ENCODE data around the gene DYSF.

DYSF gene

GRCh38 chr2:71614976-71615766 lies 161.8 kb downstream of the DYSF start:
- Histone ChIP-seq H3K4ac (ENCODE audit: low read length) (no peak overlapping the region), H3K27me3 (ENCODE audit: control insufficient read depth in 3 of 3, insufficient read depth in 3 of 3, low read depth in 1 of 3, low read length in 3 of 3) (peaks cover 0 to 6% (median 0%) of the 10 kb centered on the region in 3 experiments), H3K9ac (ENCODE audit: low read depth, low read length, poor library complexity) (peak overlapping the region; percentile 7), H3K14ac (ENCODE audit: low read length) (no peak overlapping the region), H2AK5ac (ENCODE audit: low read depth, low read length) (no peak overlapping the region), H3K79me1 (ENCODE audit: low read depth, low read length) (peaks cover 1% of the 10 kb centered on the region), H4K8ac (ENCODE audit: low read depth, low read length) (peak overlapping the region; percentile 68), H2BK12ac (ENCODE audit: low read length) (no peak overlapping the region), H3K23ac (ENCODE audit: low read depth, low read length, poor library complexity) (no peak overlapping the region), H2BK120ac (ENCODE audit: low read depth, low read length) (no peak overlapping the region), H3K18ac (ENCODE audit: low read length) (no peak overlapping the region), H2BK5ac (ENCODE audit: low read length) (peak overlapping the region; percentile 26), H3K36me3 (replicated peaks in 1 of 2; ENCODE audit: control insufficient read depth in 2 of 2, insufficient read depth in 2 of 2, low read length in 2 of 2) (no peaks in the 10 kb centered on the region), H2BK15ac (ENCODE audit: low read length) (no peak overlapping the region), H2AFZ (ENCODE audit: low read length) (no peak overlapping the region), H3K27ac (replicated peaks; ENCODE audit: low read length) (no peak overlapping the region), H3K4me1 (ENCODE audit: control insufficient read depth in 2 of 2, insufficient read depth in 1 of 2, low read depth in 1 of 2, low read length in 2 of 2) (peaks cover 0 to 1% of the 10 kb centered on the region in 2 donors), H3K4me3 (ENCODE audit: low read length in 2 of 2) (no peak overlapping the region), H3K4me2 (ENCODE audit: insufficient read depth, low read length, poor library complexity, severe bottlenecking) (no peak overlapping the region), H3K9me3 (replicated peaks in 1 of 2; ENCODE audit: control insufficient read depth in 2 of 2, insufficient read depth in 1 of 2, low read depth in 1 of 2, low read length in 2 of 2) (peaks cover 0 to 3% of the 10 kb centered on the region in 2 donors), H4K91ac (ENCODE audit: low read depth, low read length, poor library complexity) (no peak overlapping the region)
- no CpG with 5 or more reads among the region's 9 CpGs for WGBS, 2 donors (ENCODE audit: extremely low coverage in 2 of 2, insufficient read length in 2 of 2, insufficient replicate concordance in 1 of 2)
- no peak for DNase-seq (ENCODE audit: low spot score)

DNA sequence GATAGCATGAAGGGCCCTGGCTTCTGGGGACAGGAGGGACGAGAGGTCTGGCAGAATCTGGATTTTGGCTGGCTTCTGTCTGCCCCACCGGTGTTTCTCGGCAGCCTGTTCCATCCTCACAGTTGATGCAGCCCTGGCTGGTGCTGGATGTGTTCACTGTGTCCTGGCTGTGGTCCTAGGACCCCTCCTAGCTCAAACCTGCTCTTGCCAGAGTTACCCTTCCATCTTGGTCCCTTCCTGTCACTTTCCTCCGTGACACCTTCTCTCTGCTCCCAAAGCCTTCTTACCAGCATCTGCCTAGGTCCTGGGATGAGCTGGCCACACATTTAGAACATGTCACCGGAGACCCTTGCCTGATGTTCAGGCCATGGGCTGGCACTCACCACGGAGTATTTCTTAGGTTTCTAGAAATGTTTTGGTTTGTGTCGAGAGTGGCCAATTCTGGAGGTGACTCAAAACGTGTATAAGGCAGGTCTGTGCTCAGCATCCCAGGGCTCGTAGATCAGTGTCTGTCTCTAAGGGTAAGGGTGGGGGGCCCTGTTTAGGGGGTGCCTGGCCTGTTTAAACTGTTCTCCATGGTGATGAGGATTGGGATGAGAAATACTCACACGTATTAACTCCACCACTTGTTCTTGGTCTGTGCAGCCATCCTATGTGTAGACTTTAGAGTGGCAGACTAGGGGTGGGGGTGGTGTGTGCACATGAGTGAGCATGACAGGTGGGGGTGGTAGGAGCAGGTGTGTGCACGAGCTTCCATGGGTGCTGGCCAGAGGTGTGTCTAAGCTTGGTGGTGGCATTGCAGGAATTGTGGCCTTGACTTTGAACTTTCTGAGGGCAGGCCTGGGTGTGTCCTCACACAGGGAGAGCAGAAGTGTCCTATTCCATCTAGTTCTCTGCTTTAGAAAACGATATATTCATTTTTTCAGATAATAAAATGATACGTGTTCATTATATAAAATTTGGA lies 162.7 kb downstream of the DYSF start:
- Histone ChIP-seq H2AK5ac (ENCODE audit: low read depth, low read length) (no peak overlapping the region), H3K4ac (ENCODE audit: low read length) (no peak overlapping the region), H4K91ac (ENCODE audit: low read depth, low read length, poor library complexity) (no peak overlapping the region), H2BK12ac (ENCODE audit: low read length) (no peak overlapping the region), H3K4me3 (ENCODE audit: low read length in 2 of 2) (no peak overlapping the region), H3K14ac (ENCODE audit: low read length) (no peak overlapping the region), H3K4me2 (ENCODE audit: insufficient read depth, low read length, poor library complexity, severe bottlenecking) (no peak overlapping the region), H3K23ac (ENCODE audit: low read depth, low read length, poor library complexity) (no peak overlapping the region), H3K27me3 (ENCODE audit: control insufficient read depth in 3 of 3, insufficient read depth in 3 of 3, low read depth in 1 of 3, low read length in 3 of 3) (peaks cover 0 to 6% (median 0%) of the 10 kb centered on the region in 3 experiments), H2BK120ac (ENCODE audit: low read depth, low read length) (no peak overlapping the region), H2AFZ (ENCODE audit: low read length) (no peak overlapping the region), H3K27ac (replicated peaks; ENCODE audit: low read length) (no peak overlapping the region), H2BK5ac (ENCODE audit: low read length) (no peak overlapping the region), H3K18ac (ENCODE audit: low read length) (peak overlapping the region; percentile 35), H2BK15ac (ENCODE audit: low read length) (no peak overlapping the region), H3K9me3 (replicated peaks in 1 of 2; ENCODE audit: control insufficient read depth in 2 of 2, insufficient read depth in 1 of 2, low read depth in 1 of 2, low read length in 2 of 2) (peaks cover 0 to 3% of the 10 kb centered on the region in 2 donors), H3K79me1 (ENCODE audit: low read depth, low read length) (peaks cover 1% of the 10 kb centered on the region), H3K36me3 (replicated peaks in 1 of 2; ENCODE audit: control insufficient read depth in 2 of 2, insufficient read depth in 2 of 2, low read length in 2 of 2) (no peaks in the 10 kb centered on the region), H3K4me1 (ENCODE audit: control insufficient read depth in 2 of 2, insufficient read depth in 1 of 2, low read depth in 1 of 2, low read length in 2 of 2) (peaks cover 0 to 1% of the 10 kb centered on the region in 2 donors), H3K9ac (ENCODE audit: low read depth, low read length, poor library complexity) (peak overlapping the region; percentile 7), H4K8ac (ENCODE audit: low read depth, low read length) (no peak overlapping the region)
- no peak for DNase-seq (ENCODE audit: low spot score)
- no CpG with 5 or more reads among the region's 13 CpGs for WGBS, 2 donors (ENCODE audit: extremely low coverage in 2 of 2, insufficient read length in 2 of 2, insufficient replicate concordance in 1 of 2)

GRCh38 chr2:71617266-71617665 lies 163.9 kb downstream of the DYSF start:
- no peak overlapping the region for H4K8ac ChIP-seq (ENCODE audit: low read depth, low read length)
- no peak overlapping the region for H3K18ac ChIP-seq (ENCODE audit: low read length)
- no peak overlapping the region for H2BK12ac ChIP-seq (ENCODE audit: low read length)
- peak overlapping the region; percentile 78 for H3K14ac ChIP-seq (ENCODE audit: low read length)
- H2BK15ac ChIP-seq (ENCODE audit: low read length) = no peak overlapping the region
- peaks cover 0 to 6% (median 0%) of the 10 kb centered on the region in 3 experiments for H3K27me3 ChIP-seq (ENCODE audit: control insufficient read depth in 3 of 3, insufficient read depth in 3 of 3, low read depth in 1 of 3, low read length in 3 of 3)
- peak overlapping the region; percentile 6 for H4K91ac ChIP-seq (ENCODE audit: low read depth, low read length, poor library complexity)
- H3K4ac ChIP-seq (ENCODE audit: low read length) = no peak overlapping the region
- peaks cover 0 to 1% of the 10 kb centered on the region in 2 donors for H3K4me1 ChIP-seq (ENCODE audit: control insufficient read depth in 2 of 2, insufficient read depth in 1 of 2, low read depth in 1 of 2, low read length in 2 of 2)
- H3K4me3 ChIP-seq (ENCODE audit: low read length in 2 of 2) = peak overlapping the region in 1 of 2 donors; percentile 32
- H3K23ac ChIP-seq (ENCODE audit: low read depth, low read length, poor library complexity) = no peak overlapping the region
- no peak overlapping the region for H2BK120ac ChIP-seq (ENCODE audit: low read depth, low read length)
- H3K79me1 ChIP-seq (ENCODE audit: low read depth, low read length) = peaks cover 1% of the 10 kb centered on the region
- no peak for DNase-seq (ENCODE audit: low spot score)
- no peak overlapping the region for H3K9ac ChIP-seq (ENCODE audit: low read depth, low read length, poor library complexity)
- no peak overlapping the region for H2AK5ac ChIP-seq (ENCODE audit: low read depth, low read length)
- H3K36me3 ChIP-seq (replicated peaks in 1 of 2; ENCODE audit: control insufficient read depth in 2 of 2, insufficient read depth in 2 of 2, low read length in 2 of 2) = no peaks in the 10 kb centered on the region
- H2AFZ ChIP-seq (ENCODE audit: low read length) = no peak overlapping the region
- no peak overlapping the region for H3K4me2 ChIP-seq (ENCODE audit: insufficient read depth, low read length, poor library complexity, severe bottlenecking)
- 100% methylated on average over 1 of the region's 5 CpGs for WGBS, 2 donors (ENCODE audit: extremely low coverage in 2 of 2, insufficient read length in 2 of 2, insufficient replicate concordance in 1 of 2)
- peaks cover 0 to 3% of the 10 kb centered on the region in 2 donors for H3K9me3 ChIP-seq (replicated peaks in 1 of 2; ENCODE audit: control insufficient read depth in 2 of 2, insufficient read depth in 1 of 2, low read depth in 1 of 2, low read length in 2 of 2)
- no peak overlapping the region for H3K27ac ChIP-seq (replicated peaks; ENCODE audit: low read length)
- H2BK5ac ChIP-seq (ENCODE audit: low read length) = no peak overlapping the region
